Activated CD4-positive, alpha-beta T cell treated with anti-CD3 and anti-CD28 coated beads, Interleukin-2, Interleukin-6, amounts not matched to agents 100 ng/mL and 50 ng/mL, durations not matched to agents 16 hours and 8 hours (primary cell): Measurements from ENCODE around the gene PPM1H.
A peak's percentile ranks its signal among the peaks of the same experiment; 100 is the strongest.
"Not testable (repeated sequence)": the region's sequence is repeated elsewhere in the genome, so short reads cannot be mapped to it uniquely, and the experiment has no call there.

ENCODE experiments used
- DNase-seq: peaks from one replicate; pipeline ENCODE4 v3.0.0-alpha.2; 2020

PPM1H gene

GRCh38 chr12:62760341-62760740, 174.6 kb downstream of the PPM1H start:
- DNase-seq = not testable (repeated sequence)

GRCh38 chr12:62758216-62758615, 176.7 kb downstream of the PPM1H start:
- peak; percentile 3 for DNase-seq

GRCh38 chr12:62757048-62757447, 177.9 kb downstream of the PPM1H start:
- no peak for DNase-seq

- DNase-seq = no peak
These were observed 180.2 kb downstream of the PPM1H start for GRCh38 chr12:62754706-62755105.

- DNase-seq = no peak
These were observed 183.2 kb downstream of the PPM1H start for GRCh38 chr12:62751810-62752155.

- no peak for DNase-seq
These were observed 183.8 kb downstream of the PPM1H start for GRCh38 chr12:62750941-62751809.

- DNase-seq = no peak
These were observed 185.4 kb downstream of the PPM1H start for GRCh38 chr12:62749586-62749985.

- DNase-seq = no peak
These were observed 185.9 kb downstream of the PPM1H start for GRCh38 chr12:62748941-62749468.

GRCh38 chr12:62744551-62744950, 190.4 kb downstream of the PPM1H start:
- DNase-seq = no peak

GRCh38 chr12:62739266-62740015, 195.5 kb downstream of the PPM1H start:
- DNase-seq = no peak

GRCh38 chr12:62738616-62739015, 196.3 kb downstream of the PPM1H start:
- no peak for DNase-seq

GRCh38 chr12:62738105-62738504, 196.8 kb downstream of the PPM1H start:
- DNase-seq = no peak

- DNase-seq = no peak
These were observed 197.3 kb downstream of the PPM1H start for GRCh38 chr12:62737615-62738014.

GRCh38 chr12:62737188-62737587, 197.8 kb downstream of the PPM1H start:
- no peak for DNase-seq

- no peak for DNase-seq
These were observed 198.4 kb downstream of the PPM1H start for GRCh38 chr12:62736596-62736995.

- peak; percentile 13 for DNase-seq
These were observed 202.0 kb downstream of the PPM1H start for GRCh38 chr12:62732861-62733427.

- no peak for DNase-seq
These were observed 203.7 kb downstream of the PPM1H start for GRCh38 chr12:62731055-62731820.

- no peak for DNase-seq
These were observed 204.3 kb downstream of the PPM1H start for GRCh38 chr12:62730649-62731048.

- DNase-seq = not testable (repeated sequence)
These were observed 205.1 kb downstream of the PPM1H start for GRCh38 chr12:62729579-62730544.

GRCh38 chr12:62728741-62729140, 206.2 kb downstream of the PPM1H start:
- no peak for DNase-seq

- DNase-seq = no peak
These were observed 208.4 kb downstream of the PPM1H start for GRCh38 chr12:62726471-62726980.
